GM18502 (cell line): Measurements from ENCODE around the gene TMPRSS13.

Experiments
- ATAC-seq: cut with Tn5 transposase; IDR thresholded peaks from one replicate; pipeline ENCODE4 v1.9.1; 2021; ENCODE audit warnings: mild to moderate bottlenecking; ENCODE audit not compliant: unreplicated experiment, poor library complexity

TMPRSS13 gene

DNA sequence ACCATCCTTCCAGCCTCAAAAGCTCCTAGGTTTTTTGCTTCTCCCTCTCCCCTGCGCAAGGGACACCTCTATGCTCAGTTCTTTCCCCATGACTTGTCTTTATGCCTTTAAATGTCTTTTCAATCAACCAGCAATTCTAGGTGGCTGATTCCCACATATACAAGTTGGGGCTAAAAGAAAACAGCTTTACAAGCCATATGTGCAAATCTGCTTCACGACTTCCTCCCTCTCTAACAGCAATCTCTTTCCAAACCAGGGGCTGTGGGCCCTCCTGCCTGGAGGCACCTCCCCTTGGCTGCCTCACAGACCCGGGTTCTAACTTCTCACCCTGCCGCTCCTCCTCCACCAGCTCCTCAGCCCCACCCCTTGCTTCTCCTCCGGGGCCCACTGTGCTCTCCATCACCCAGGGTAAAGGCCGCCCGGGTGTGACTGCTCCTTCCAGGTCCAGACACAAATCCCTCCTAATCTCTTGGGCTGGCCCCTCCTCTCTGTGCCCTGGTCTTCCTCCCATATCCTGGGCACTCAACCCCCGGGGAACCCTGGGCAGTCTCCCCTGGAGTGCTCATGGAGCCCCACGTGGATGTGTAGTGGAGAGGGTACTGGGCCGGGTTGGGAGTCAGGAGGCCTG, 14.1 kb downstream of the TMPRSS13 start:
- ATAC-seq, result no peak

DNA sequence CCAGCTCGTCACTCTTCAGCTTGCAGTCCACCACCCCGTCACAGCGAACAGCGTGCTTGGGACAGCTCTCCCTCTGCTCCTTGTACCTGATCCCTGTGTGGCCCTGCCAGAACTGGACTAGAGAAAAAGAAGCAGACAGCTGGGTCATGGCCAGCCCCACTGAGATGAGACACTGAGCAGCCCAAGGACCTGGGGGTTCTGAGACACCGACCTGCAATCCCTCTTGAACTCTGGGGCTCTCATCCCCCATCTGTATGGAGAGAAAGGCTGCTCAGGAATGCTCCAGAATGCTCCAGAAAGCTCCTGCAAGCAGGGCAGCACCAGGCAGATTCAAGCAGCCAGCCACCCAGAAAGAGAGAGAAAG, 14.8 kb downstream of the TMPRSS13 start:
- no peak for ATAC-seq

DNA sequence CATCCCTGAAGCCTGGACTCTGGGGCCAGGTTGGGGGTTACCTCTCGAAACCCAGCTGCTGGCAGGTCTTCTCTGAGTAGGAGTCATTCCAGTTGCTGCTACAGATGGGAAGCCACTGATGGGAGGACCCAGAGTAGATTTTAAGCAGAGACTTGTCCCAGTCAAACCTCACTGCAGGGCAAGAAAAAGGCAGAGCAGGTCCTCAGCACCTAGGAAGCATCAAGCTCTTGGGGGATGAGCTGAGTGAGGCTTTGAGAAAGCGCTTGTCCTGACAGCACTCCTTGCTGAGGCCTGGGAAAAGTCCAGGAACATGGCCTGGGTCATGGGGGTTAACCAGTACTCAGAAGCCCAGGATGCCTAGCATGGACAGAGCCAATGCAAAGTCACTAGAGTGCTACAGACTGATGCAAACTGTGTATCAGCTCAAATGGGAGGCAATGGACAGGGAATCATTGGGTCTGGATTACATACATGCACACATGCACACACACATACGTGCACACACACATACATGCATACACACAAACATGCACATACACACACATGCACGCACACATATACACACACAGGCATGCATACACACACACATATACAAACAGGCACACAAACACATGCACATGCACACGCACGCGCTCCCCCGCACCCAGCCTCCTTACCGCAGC, 15.3 kb downstream of the TMPRSS13 start:
- ATAC-seq, result no peak

DNA sequence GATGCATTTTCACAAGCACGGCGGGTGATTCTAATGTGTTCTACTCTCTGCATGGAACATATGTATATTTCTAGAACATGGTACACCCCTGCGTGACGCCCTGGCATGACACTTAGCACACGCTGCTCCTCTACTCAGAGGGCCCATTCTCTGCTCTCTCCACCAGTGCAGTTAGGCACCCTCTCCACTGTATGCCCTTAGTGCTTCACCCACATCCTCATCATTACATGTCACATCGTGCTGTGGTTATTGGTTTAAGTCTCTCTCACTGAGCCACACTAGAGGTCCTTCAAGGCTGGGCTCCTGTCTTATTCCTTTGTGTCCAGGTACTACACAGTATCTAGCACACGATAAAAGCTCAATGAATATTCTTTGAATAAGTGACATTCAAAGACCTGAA, 16.7 kb downstream of the TMPRSS13 start:
- no peak for ATAC-seq

DNA sequence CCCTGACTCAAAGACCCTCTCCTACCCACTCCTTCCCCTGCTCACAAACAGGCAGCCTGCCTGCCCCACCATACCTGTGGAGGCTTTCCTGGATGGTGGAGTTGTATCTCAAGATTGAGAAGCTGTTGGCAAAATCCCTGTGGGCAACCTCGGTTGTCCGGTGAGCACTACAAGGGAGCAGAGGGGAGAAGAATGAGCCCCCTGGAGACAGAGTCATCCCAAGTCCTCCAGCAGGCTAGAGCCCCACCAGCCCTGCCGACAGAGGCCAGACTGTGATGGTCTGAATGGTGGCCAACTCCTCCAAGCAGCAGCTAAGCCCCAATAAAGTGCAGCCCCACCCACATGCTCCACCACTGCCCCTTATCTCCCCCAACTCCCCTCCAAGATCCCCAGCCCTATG, 17.5 kb downstream of the TMPRSS13 start:
- ATAC-seq, result no peak

DNA sequence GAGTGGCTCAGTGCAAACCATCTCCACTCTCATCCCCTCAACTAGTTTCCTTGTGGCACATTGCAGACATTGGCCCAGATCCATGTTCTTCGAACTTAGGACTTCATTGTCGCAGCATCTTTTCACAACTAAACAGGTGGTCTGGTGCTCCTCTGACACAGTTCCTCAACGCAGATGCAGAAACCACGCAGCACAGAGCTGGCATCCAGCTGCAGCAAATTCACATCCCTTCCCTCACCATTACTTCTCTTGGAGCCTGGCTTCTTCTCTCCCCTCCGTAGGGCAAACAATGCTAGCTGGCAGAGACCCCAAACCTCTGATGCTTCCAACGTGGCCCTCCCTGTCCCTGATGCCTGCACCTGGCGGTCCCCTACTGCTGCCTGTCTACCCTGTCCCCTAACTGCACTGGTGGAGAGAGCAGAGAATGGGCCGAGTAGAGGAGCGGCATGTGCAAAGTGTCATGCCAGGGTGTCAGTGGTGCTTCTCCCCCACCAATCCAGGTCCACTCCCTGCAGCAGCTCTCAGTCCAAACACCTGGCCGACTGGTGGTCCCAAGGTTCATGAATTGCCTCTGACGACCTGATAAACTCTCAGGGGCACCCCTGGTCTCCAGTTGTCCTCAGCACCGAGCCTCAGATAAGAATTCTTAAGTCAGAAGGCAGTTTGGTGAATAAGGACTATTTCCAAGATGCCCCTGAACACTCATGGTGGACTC, 18.1 kb downstream of the TMPRSS13 start:
- ATAC-seq, result no peak

DNA sequence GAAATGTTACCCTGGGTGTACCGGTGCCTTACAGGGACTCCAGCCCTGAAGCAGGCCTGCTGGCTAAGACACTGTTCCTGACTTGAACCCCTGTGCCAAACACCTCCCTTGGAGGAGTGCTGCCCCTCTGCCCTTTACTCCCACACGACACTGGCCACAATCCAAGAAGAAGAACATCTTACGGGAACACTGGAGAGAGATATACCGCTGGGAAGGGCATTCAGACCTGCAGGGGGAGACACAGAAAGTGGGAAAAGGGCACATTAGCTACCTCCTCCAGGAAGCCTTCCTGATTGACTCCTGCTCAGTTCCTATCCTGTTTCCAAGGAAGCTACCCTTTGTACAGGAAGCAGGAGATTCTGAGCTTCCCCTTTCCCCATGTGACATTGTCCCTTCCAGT, 18.7 kb downstream of the TMPRSS13 start:
- no peak for ATAC-seq

DNA sequence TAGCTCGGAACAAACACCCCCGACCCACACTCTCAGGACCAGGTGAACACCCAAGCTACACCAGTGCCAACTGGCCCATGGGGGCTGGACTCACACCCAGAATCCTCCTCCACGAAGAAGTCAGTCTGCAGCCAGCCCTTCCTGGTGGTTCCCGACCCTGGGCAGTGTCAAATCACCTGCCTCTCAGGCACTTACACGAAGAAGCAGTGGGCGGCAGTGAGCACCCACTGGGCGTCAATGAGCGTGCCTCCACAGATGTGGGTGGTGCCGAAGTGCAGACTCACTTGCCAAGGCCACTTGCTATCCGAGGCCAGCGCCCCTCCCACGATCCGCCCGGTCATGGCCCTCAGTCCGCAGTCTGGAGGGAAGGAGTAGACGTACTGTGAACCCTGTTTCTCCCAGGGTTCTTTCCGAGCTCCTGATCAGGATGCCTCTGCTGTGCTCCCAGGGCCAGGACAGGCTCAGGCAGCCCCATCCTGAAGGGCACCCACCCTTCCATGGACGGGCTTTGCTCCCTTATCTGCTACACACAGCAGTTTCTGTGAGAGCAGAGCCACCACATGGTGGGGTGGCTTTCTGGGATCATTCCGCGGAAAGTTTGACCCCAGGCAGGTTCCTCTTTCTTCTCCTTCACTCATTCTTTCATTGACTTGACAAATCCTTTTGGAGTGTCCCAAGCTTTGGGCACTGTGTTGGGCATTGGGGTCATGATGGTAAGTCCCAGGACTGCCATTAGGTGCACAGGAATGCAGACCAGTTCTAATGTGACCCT, 19.4 kb downstream of the TMPRSS13 start:
- no peak for ATAC-seq

DNA sequence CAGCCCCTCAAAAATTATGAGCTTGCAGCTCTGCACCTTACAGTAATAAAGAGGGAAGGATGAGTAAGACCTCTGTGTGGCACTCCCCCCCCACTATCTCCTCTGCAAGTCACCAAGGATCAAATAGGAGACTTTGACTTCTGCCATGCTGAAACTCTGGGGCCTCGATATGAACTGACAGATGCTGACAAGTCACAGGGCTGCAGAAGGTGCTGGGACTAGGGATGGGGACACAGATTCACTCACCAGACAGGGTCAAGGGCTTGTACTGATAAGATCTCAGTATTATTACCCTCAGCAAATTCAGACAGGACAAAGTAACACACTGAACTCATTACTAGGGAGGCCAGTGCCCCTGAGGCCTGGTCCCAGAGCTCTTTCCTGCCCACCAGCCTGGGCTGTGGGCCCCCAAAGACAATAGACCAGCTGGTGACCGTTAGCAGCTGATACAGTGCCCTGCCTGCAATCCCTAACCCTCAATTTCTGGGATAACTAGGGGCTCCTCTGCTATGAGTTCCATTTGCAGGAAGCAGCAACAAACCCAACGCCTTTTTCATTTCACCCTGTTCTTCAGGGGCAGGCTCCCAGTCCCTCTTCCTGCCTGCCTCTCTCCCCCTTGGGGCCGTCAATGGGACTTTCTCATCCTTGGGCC, 20.1 kb downstream of the TMPRSS13 start:
- no peak for ATAC-seq

DNA sequence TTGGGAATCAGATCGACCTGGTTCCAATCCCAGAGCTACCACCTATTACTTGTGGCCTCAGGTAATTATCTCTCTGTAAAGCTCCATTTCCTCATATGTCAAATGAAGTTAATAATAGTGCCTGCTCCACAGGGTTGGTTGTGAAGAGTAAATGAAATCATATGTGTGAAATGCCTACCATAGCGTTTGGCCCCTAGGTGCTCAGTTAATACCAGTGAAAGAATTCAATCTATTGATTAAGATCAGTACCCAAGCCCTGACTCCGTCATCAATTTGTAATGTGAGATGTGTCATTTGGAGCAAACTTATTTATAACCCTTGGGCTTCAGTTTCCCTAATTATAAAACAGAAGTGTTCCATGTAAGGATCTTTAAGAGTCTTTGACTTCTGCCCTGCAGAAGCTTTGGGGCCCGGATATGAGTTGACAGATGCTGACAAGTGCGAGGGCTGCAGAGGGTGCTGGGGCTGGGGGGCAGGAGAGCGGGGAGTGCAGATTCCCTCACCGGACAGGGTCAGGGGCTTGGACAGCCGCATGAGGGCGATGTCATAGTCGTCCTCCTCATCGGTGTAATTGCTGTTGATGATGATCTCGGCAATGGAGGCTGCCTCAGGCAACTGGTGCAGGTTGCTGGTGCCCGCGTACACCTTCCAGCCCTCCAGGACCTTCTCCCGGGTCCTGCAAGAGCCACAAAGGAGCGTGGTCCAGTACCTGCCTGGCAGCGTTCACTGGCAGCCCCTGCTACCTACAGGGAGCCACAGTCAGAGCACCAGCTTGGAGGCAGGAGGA, 20.9 kb downstream of the TMPRSS13 start:
- no peak for ATAC-seq

DNA sequence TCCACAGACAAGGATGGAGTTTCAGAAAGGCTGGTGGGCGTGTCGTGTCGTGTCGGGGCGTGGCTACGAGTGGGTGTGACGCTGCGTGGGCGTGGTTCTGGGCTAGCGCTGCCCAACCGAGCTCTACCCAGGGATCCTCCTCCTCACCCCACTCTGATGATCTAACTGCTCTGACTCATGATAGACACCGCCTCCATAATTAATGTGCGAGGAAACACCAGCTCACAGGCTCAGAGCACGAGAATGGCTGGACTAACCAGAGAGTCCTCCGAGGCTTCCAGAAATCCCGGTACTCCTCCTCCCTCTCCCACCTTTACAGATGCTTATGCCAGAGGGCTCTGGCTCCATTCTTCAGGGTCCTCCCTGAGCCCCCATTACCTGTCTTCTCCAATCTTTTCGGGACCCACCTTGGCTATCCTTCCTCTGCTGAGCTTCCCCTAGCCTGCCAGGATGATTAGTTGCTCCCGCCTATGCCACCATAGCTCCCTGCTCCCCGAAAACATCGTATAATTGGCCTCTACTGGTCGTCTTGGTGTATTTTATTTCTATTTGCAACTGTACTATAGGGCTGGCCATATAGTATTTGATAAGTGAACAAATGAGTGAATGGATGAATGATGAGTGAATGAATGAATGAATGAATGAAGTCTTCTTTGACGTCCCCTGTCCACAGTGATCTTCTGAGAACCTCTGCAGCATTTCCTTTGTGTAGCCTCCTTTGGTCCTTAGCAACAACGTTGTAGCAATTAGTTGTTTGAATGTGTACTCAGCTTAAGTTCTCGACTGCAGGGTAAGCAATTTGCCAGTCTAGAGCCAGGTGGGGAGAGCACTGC, 21.7 kb downstream of the TMPRSS13 start:
- ATAC-seq, result peak; percentile 58

DNA sequence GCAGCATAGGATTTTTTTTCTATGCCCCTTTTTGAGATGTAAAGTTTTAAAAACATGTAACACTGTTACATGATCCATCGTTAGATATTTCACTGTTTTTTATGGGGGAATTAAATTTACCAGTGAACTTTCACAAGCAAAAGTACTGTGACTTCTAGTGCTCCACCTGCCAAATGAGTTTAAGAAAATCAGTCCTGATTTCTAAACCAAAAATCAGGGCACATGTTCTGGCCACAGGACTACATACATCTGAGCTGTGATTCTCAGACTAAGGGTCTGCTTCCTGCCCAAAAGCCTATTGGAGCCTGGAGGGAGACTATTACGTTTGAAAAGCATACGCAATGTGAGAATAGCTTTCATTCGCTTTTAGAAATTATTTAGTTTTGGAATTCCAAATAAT, 22.5 kb downstream of the TMPRSS13 start:
- ATAC-seq, result no peak

DNA sequence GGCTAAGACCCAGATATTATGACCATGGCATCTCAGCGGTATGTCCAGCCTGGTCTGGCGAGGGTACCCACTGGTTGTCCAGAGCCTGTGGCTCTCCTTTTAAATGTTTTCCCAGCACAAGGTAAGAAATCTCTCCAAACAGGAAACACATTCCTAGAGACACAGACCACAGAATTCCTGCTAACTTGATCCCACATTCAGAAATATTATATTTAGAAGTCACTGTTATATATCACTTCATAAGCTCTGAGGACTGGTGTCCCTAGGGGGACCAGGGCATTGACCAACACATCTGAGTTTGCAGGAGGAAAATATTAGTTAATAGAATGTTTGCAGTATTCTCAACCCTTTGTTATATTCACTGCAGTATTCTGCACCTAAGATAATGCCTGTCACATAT, 23.1 kb downstream of the TMPRSS13 start:
- ATAC-seq, result no peak

DNA sequence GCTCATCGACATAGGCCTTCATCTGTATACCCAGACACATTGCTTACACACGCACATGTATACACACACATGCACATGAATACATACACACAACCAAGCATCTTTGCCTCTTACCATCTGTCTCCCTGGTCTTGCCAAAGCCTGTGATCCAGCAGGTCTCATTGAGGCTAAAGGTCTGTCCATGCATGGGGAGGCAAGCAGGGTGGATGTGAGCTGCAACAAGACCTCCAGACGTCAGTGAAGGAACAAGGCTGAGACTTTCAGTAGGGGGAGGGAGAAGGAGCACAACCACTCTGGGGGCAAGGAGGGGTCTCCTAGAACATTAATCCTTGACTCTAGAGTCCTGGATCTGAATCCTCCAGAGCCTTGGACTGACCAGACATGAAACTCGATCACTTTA, 23.7 kb downstream of the TMPRSS13 start:
- no peak for ATAC-seq

DNA sequence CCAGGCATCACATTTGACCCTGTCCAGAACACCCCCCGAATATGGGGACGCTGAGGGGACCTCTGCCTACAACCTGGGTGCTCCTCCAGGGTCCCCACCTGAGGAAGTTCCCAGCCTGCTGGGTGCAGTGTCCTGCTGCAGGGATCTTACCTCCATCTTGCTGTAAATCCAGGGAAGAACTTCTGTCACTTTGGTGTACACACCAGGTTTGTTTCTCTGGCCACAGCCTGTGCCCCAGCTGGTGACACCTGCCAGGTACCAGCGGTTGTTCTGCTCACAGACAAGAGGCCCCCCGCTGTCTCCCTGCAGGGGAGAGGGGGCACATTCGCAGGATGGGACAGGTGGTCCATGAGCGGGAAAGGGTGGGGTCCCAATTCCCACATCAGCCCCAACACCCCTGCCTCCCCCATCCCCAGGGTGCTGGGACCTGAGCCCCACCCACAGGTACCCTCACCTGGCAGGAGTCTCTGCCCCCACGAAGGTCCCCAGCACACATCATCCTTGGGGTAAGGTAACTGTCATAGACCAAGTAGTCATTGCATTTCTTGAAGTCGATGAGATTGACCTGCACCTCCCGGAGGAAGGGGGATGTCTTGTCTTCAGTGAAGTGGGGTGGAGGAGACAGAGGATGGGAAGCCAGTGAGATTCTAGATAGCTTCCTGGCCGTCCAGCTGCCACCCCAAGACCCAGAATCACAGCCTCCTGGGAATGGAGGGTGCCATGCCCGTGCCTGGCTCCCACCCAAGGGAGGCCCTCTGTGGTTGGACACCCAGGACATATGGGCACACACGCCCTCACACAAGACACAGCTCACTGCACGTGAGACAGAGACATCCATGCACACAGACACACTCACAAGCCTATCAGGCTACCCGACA, 25.5 kb downstream of the TMPRSS13 start:
- ATAC-seq, result no peak

DNA sequence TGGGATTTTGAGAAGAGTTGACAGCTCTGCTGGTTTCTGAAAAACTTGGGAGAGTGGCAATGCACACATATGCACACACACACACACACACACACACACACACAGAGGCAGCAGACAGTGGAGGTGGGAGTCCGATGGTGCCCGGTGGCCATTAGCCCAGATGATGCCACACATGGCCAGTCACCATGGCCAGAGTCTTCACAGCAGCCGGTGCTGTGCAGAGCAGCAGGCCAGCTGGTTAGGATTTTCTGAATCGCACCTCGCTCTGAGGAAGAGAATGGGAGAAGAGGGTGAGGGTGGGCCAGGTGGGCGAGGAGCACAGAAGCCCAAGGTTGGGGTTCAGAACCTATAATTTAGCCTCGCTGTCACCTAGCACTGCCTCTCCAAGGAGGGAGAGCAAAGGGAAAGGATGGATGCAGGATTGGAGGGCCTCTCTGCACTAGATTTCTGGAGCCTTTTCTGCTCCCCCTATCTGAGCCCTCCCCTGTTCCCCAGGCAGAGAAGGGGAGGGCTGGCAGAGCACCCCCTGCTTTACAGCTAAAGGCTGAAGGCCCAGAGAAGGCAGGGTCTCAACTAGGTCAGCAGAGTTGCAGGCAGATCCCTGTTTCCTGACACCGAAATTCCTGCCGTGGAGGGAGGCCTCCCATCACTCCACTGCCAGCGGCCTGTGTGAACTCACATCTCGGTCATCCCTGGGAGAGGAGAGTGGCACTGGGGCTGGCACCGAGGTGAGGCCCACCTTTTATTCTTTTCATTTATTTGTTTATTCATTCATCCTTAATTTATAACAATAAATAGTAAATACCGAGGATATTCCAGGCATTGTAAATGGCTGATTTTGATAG, 27.0 kb downstream of the TMPRSS13 start:
- no peak for ATAC-seq

DNA sequence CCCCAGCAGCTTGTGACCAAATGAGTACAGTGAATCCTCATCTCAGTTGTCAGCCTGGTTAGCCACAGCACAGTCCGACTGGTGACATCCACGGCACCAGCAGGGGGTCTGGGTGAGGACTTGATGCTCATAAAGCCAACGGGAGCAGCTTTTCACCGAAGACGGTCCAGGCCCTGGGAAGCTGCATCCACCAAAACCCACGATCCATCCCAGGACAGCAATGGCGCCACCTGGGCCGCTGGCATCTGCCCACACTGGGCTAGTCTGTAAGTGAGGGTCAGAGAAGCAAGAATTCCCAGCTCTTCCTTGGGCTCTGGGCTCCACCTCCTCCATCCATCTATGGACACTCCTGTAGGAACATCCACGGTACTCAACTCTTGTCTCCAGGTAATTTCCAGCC, 27.6 kb downstream of the TMPRSS13 start:
- no peak for ATAC-seq
